Fibroblast of mammary gland (primary cell): Measurements from ENCODE around the gene PIK3R1.

Experiments
- DNase-seq: peaks from one replicate; pipeline ENCODE4 v3.0.0-alpha.2; 2010; ENCODE audit warnings: low read depth
- H3K4me3 ChIP-seq: 2 replicates; pipeline ENCODE4 v1.5.1; 2011; ENCODE audit warnings: low read depth, mild to moderate bottlenecking, low read length, moderate library complexity; ENCODE audit not compliant: control insufficient read depth
- CTCF ChIP-seq: conservative IDR thresholded peaks from 2 replicates; pipeline ENCODE4 v1.5.1; 2011; ENCODE audit warnings: low read depth, low read length, inconsistent platforms; ENCODE audit not compliant: control insufficient read depth, insufficient read depth

Gene PIK3R1

GRCh38 chr5:68332556-68332955, 117.0 kb downstream of the PIK3R1 start:
- no peak overlapping the region for H3K4me3 ChIP-seq
- no peak for TF ChIP-seq CTCF
- DNase-seq: peak; percentile 62

GRCh38 chr5:68333649-68334552, 118.3 kb downstream of the PIK3R1 start:
- peak; percentile 99 for DNase-seq
- peak; percentile 58 for TF ChIP-seq CTCF
- no peak overlapping the region for H3K4me3 ChIP-seq

- TF ChIP-seq CTCF: no peak
- no peak for DNase-seq
- no peak overlapping the region for H3K4me3 ChIP-seq
Observed at GRCh38 chr5:68334553-68334886, 119.0 kb downstream of the PIK3R1 start.

- DNase-seq: no peak
- no peak for TF ChIP-seq CTCF
- H3K4me3 ChIP-seq: no peak overlapping the region
Observed at GRCh38 chr5:68335075-68335474, 119.5 kb downstream of the PIK3R1 start.

- DNase-seq: peak; percentile 68
- no peak overlapping the region for H3K4me3 ChIP-seq
- no peak for TF ChIP-seq CTCF
Observed at GRCh38 chr5:68336200-68336599, 120.6 kb downstream of the PIK3R1 start.

- no peak for DNase-seq
- TF ChIP-seq CTCF: no peak
- no peak overlapping the region for H3K4me3 ChIP-seq
Observed at GRCh38 chr5:68337235-68337634, 121.7 kb downstream of the PIK3R1 start.

GRCh38 chr5:68339921-68340321, 124.4 kb downstream of the PIK3R1 start:
- DNase-seq: peak; percentile 28
- no peak for TF ChIP-seq CTCF
- H3K4me3 ChIP-seq: no peak overlapping the region
